ENCODE measurements around the gene OR52E1.

The OR52E1 gene

GRCh38 chr11:5117588-5117987 lies 48.2 kb downstream of the OR52E1 start:
- no peaks in the 10 kb centered on the region for H3K27me3 ChIP-seq (ENCODE audit: low read length)
- no peaks in the 10 kb centered on the region for H3K9me2 ChIP-seq (replicated peaks; ENCODE audit: insufficient read depth, low read length)
- H3K4me3 ChIP-seq (ENCODE audit: insufficient read depth, low read length, poor library complexity, severe bottlenecking): no peak overlapping the region
- no peaks in the 10 kb centered on the region for H3K36me3 ChIP-seq (ENCODE audit: low read length)
- no peak overlapping the region for H2AFZ ChIP-seq (ENCODE audit: low read depth, low read length, severe bottlenecking)
- no peak overlapping the region for H3K9ac ChIP-seq (ENCODE audit: low read length)
- no peaks in the 10 kb centered on the region for H3K9me3 ChIP-seq (ENCODE audit: insufficient read depth, low read length)
- H4K20me1 ChIP-seq (ENCODE audit: low read depth, low read length): no peaks in the 10 kb centered on the region
- no peaks in the 10 kb centered on the region for H3K79me2 ChIP-seq (ENCODE audit: insufficient read depth, low read length)
- no peaks in the 10 kb centered on the region for H3F3A ChIP-seq (ENCODE audit: insufficient read depth)
- no peak overlapping the region for H3K27ac ChIP-seq (ENCODE audit: low read depth, low read length)
- no peak for TF ChIP-seq EZH2phosphoT487 (conservative IDR thresholded peaks at IDR 0.05; ENCODE audit: low read length)
- TF ChIP-seq, protein P1, sequence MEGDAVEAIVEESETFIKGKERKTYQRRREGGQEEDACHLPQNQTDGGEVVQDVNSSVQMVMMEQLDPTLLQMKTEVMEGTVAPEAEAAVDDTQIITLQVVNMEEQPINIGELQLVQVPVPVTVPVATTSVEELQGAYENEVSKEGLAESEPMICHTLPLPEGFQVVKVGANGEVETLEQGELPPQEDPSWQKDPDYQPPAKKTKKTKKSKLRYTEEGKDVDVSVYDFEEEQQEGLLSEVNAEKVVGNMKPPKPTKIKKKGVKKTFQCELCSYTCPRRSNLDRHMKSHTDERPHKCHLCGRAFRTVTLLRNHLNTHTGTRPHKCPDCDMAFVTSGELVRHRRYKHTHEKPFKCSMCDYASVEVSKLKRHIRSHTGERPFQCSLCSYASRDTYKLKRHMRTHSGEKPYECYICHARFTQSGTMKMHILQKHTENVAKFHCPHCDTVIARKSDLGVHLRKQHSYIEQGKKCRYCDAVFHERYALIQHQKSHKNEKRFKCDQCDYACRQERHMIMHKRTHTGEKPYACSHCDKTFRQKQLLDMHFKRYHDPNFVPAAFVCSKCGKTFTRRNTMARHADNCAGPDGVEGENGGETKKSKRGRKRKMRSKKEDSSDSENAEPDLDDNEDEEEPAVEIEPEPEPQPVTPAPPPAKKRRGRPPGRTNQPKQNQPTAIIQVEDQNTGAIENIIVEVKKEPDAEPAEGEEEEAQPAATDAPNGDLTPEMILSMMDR (IDR thresholded peaks at IDR 0.05; ENCODE audit: insufficient read depth, low read length, poor library complexity, severe bottlenecking): no peak
- H3K4me2 ChIP-seq (ENCODE audit: low read depth, low read length, poor library complexity, severe bottlenecking): no peak overlapping the region

GRCh38 chr11:5118893-5119292 lies 49.5 kb downstream of the OR52E1 start:
- H3K4me3 ChIP-seq (ENCODE audit: insufficient read depth, low read length, poor library complexity, severe bottlenecking): no peak overlapping the region
- H3K27me3 ChIP-seq (ENCODE audit: low read length): no peaks in the 10 kb centered on the region
- H3K4me2 ChIP-seq (ENCODE audit: low read depth, low read length, poor library complexity, severe bottlenecking): no peak overlapping the region
- H3K27ac ChIP-seq (ENCODE audit: low read depth, low read length): no peak overlapping the region
- H3K9me2 ChIP-seq (replicated peaks; ENCODE audit: insufficient read depth, low read length): no peaks in the 10 kb centered on the region
- H2AFZ ChIP-seq (ENCODE audit: low read depth, low read length, severe bottlenecking): no peak overlapping the region
- H3K9me3 ChIP-seq (ENCODE audit: insufficient read depth, low read length): no peaks in the 10 kb centered on the region
- no peaks in the 10 kb centered on the region for H3K79me2 ChIP-seq (ENCODE audit: insufficient read depth, low read length)
- no peaks in the 10 kb centered on the region for H4K20me1 ChIP-seq (ENCODE audit: low read depth, low read length)
- H3K9ac ChIP-seq (ENCODE audit: low read length): no peak overlapping the region
- TF ChIP-seq EZH2phosphoT487 (conservative IDR thresholded peaks at IDR 0.05; ENCODE audit: low read length): no peak
- TF ChIP-seq, protein P1 (IDR thresholded peaks at IDR 0.05; ENCODE audit: insufficient read depth, low read length, poor library complexity, severe bottlenecking): no peak
- H3F3A ChIP-seq (ENCODE audit: insufficient read depth): no peaks in the 10 kb centered on the region
- no peaks in the 10 kb centered on the region for H3K36me3 ChIP-seq (ENCODE audit: low read length)
